ENCODE data around the gene TRIM62. TPM values are rescaled to one million over a fixed set of nuclear protein-coding genes. Genes with fewer than 3 reads are reported as not detected.
"Not testable (repeated sequence)": the region's sequence is repeated elsewhere in the genome, so short reads cannot be mapped to it uniquely, and the experiment has no call there.

TRIM62 gene
- total RNA-seq, 1 donor from 2014 or later: 14.0 TPM

- H3K4me3 Mint-ChIP-seq: no peak overlapping the region
- TF ChIP-seq, protein P1, sequence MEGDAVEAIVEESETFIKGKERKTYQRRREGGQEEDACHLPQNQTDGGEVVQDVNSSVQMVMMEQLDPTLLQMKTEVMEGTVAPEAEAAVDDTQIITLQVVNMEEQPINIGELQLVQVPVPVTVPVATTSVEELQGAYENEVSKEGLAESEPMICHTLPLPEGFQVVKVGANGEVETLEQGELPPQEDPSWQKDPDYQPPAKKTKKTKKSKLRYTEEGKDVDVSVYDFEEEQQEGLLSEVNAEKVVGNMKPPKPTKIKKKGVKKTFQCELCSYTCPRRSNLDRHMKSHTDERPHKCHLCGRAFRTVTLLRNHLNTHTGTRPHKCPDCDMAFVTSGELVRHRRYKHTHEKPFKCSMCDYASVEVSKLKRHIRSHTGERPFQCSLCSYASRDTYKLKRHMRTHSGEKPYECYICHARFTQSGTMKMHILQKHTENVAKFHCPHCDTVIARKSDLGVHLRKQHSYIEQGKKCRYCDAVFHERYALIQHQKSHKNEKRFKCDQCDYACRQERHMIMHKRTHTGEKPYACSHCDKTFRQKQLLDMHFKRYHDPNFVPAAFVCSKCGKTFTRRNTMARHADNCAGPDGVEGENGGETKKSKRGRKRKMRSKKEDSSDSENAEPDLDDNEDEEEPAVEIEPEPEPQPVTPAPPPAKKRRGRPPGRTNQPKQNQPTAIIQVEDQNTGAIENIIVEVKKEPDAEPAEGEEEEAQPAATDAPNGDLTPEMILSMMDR (conservative IDR thresholded peaks at IDR 0.05): no peak
- peaks cover 26% of the 10 kb centered on the region for H3K4me1 Mint-ChIP-seq (ENCODE audit: unreplicated experiment)
- H3K9me3 Mint-ChIP-seq: no peaks in the 10 kb centered on the region
- H3K27ac Mint-ChIP-seq: no peak overlapping the region
- DNase-seq (ENCODE audit: extremely low spot score, unreplicated experiment): no peak
- no peaks in the 10 kb centered on the region for H3K27me3 Mint-ChIP-seq
- no peaks in the 10 kb centered on the region for H3K36me3 Mint-ChIP-seq
Observed at GRCh38 chr1:33140153-33141149, 41.4 kb downstream of the TRIM62 start.

DNA sequence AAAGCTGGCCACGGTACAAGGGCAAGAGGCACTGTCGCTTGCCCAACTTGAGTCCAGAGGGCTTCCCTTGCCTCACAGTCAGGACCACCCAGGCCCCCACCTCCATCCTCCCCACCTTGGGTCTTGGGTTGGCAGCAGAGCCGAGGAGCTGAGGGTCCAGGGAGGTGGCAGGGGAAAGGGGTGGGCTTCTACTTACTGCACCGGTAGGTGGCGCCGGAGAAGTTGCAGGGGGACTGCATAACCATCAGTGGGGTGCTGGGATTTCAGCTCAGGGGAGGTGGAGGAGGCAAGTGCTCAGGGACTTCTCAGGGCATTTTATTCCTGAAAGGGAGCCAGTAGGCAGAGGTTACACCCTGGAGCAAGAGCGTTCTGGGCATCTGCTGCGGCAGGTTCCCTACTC lies 44.0 kb downstream of the TRIM62 start:
- Mint-ChIP-seq H3K36me3 (no peaks in the 10 kb centered on the region), H3K27ac (no peak overlapping the region), H3K9me3 (no peaks in the 10 kb centered on the region), H3K4me1 (ENCODE audit: unreplicated experiment) (peaks cover 20% of the 10 kb centered on the region), H3K27me3 (no peaks in the 10 kb centered on the region), H3K4me3 (no peak overlapping the region)
- no peak for DNase-seq (ENCODE audit: extremely low spot score, unreplicated experiment)
- TF ChIP-seq, protein P1 (conservative IDR thresholded peaks at IDR 0.05): peak; percentile 75

DNA sequence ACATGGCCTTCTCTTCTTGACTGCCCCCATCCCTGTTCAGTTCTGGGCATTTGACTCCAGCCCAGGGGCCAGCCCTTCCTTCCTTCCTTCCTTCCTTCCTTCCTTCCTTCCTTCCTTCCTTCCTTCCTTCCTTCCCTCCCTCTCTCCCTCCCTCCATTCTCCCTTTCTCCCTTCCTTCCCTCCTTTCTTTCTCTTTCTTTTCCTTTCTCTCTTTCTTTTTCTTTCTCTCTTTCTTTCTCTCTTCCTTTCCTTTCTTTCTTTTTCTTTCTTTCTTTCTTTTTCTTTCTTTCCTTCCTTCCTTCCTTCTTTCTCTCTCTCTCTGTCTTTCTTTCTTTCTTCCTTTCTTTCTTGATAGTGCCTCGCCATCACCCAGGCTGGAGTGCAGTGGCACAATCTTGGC lies 45.8 kb downstream of the TRIM62 start:
- H3K36me3 Mint-ChIP-seq; H3K27ac Mint-ChIP-seq; H3K4me3 Mint-ChIP-seq; H3K9me3 Mint-ChIP-seq; H3K27me3 Mint-ChIP-seq; DNase-seq (ENCODE audit: extremely low spot score, unreplicated experiment): not testable (repeated sequence)
- peaks cover 19% of the 10 kb centered on the region for H3K4me1 Mint-ChIP-seq (ENCODE audit: unreplicated experiment)

DNA sequence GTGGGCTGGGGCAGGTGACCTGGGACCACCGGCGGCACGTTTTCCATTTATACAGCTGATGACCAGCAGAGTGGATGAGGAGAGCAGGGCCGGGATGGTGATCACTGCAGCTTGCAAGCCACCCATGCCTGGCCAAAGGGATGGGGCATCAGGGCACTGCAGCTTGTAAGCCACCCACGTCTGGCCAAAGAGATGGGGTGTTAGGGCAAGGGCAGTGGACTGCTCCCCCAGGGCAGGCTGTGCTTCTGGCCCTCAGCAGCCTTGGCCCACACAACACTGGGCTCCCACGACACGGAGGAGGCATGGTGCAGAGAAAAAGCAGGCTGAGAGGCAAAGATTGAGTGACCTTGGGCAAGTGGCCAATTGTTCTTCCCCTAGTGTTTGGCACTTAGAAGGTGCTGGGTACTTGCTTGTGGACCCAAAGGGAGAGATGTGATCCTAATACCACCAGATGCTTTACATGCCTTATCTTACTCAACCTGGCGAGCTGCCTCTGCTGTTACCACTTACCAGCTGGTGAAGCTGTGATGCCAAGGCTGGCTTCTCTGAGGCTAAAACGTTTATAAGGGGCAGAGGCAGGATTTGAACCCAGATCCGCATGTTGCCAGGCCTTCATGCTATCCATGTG lies 48.3 kb downstream of the TRIM62 start:
- TF ChIP-seq, protein P1 (conservative IDR thresholded peaks at IDR 0.05): no peak
- DNase-seq (ENCODE audit: extremely low spot score, unreplicated experiment): no peak
- Mint-ChIP-seq H3K4me3 (no peak overlapping the region), H3K9me3 (no peaks in the 10 kb centered on the region), H3K4me1 (ENCODE audit: unreplicated experiment) (peaks cover 10% of the 10 kb centered on the region), H3K27me3 (no peaks in the 10 kb centered on the region), H3K27ac (no peak overlapping the region), H3K36me3 (no peaks in the 10 kb centered on the region)

DNA sequence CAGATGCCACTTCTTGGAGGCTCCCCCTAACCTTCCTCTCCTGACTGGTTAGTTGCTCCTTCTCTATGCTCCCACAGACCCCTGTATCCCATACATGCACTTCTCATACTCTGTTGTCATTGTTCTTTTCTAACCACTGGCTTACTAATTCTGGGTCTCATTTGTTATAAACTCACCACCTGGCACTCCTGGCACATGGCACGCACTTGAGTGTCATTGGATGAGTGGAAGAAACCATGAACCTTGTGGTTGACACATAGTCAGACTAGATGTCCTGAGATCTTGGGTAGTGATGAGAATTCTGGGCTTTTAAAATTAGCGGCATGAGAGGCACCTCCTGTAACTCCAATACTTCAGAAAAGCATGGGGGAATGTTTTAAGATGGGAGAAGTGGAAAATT lies 49.3 kb downstream of the TRIM62 start:
- no peak for DNase-seq (ENCODE audit: extremely low spot score, unreplicated experiment)
- Mint-ChIP-seq H3K9me3 (no peaks in the 10 kb centered on the region), H3K27ac (no peak overlapping the region), H3K4me1 (ENCODE audit: unreplicated experiment) (peaks cover 6% of the 10 kb centered on the region), H3K36me3 (no peaks in the 10 kb centered on the region), H3K27me3 (no peaks in the 10 kb centered on the region), H3K4me3 (no peak overlapping the region)
- TF ChIP-seq, protein P1 (conservative IDR thresholded peaks at IDR 0.05): no peak

GRCh38 chr1:33131191-33131590 lies 50.7 kb downstream of the TRIM62 start:
- H3K36me3 Mint-ChIP-seq: peaks cover 1% of the 10 kb centered on the region
- H3K9me3 Mint-ChIP-seq: no peaks in the 10 kb centered on the region
- H3K27me3 Mint-ChIP-seq: no peaks in the 10 kb centered on the region
- peaks cover 16% of the 10 kb centered on the region for H3K4me1 Mint-ChIP-seq (ENCODE audit: unreplicated experiment)
- no peak overlapping the region for H3K4me3 Mint-ChIP-seq
- no peak overlapping the region for H3K27ac Mint-ChIP-seq
- TF ChIP-seq, protein P1 (conservative IDR thresholded peaks at IDR 0.05): no peak
- DNase-seq (ENCODE audit: extremely low spot score, unreplicated experiment): no peak
